Stromal cell of bone marrow (primary cell): ENCODE results near the gene TMEM51.

Experiments
- DNase-seq: peaks from one replicate; pipeline ENCODE4 v3.0.0-alpha.2; 2012; ENCODE audit warnings: low read depth

Gene TMEM51

GRCh38 chr1:15196807-15197530 is 43.4 kb downstream of the TMEM51 start:
- no peak for DNase-seq

GRCh38 chr1:15197591-15198447 is 44.3 kb downstream of the TMEM51 start:
- no peak for DNase-seq

GRCh38 chr1:15198684-15199083 is 45.1 kb downstream of the TMEM51 start:
- DNase-seq, result no peak

GRCh38 chr1:15201221-15201620 is 47.7 kb downstream of the TMEM51 start:
- DNase-seq, result no peak

- DNase-seq, result no peak
These were observed 48.5 kb downstream of the TMEM51 start for GRCh38 chr1:15201849-15202551.

- no peak for DNase-seq
These were observed 51.4 kb downstream of the TMEM51 start for GRCh38 chr1:15204931-15205330.

- DNase-seq, result no peak
These were observed 52.2 kb downstream of the TMEM51 start for GRCh38 chr1:15205586-15206346.

- no peak for DNase-seq
These were observed 53.0 kb downstream of the TMEM51 start for GRCh38 chr1:15206418-15207030.

- DNase-seq, result no peak
These were observed 53.7 kb downstream of the TMEM51 start for GRCh38 chr1:15207031-15207828.

- no peak for DNase-seq
These were observed 54.4 kb downstream of the TMEM51 start for GRCh38 chr1:15207829-15208429.

GRCh38 chr1:15210651-15211375 is 57.3 kb downstream of the TMEM51 start:
- no peak for DNase-seq

- no peak for DNase-seq
These were observed 57.9 kb downstream of the TMEM51 start for GRCh38 chr1:15211424-15211823.

GRCh38 chr1:15212216-15212953 is 58.8 kb downstream of the TMEM51 start:
- DNase-seq, result no peak

- no peak for DNase-seq
These were observed 59.4 kb downstream of the TMEM51 start for GRCh38 chr1:15212954-15213291.

- DNase-seq, result no peak
These were observed 59.8 kb downstream of the TMEM51 start for GRCh38 chr1:15213341-15213821.

- no peak for DNase-seq
These were observed 61.0 kb downstream of the TMEM51 start for GRCh38 chr1:15214527-15214926.

- no peak for DNase-seq
These were observed 61.6 kb downstream of the TMEM51 start for GRCh38 chr1:15215116-15215515.

- DNase-seq, result no peak
These were observed 64.1 kb downstream of the TMEM51 start for GRCh38 chr1:15217654-15218053.
